ENCODE measurements around the gene FOXQ1. TPM values are rescaled to one million over a fixed set of nuclear protein-coding genes. Genes with fewer than 3 reads are reported as not detected.

The FOXQ1 gene
- total RNA-seq, 1 donor from 2014 or later = 2.1 TPM

DNA sequence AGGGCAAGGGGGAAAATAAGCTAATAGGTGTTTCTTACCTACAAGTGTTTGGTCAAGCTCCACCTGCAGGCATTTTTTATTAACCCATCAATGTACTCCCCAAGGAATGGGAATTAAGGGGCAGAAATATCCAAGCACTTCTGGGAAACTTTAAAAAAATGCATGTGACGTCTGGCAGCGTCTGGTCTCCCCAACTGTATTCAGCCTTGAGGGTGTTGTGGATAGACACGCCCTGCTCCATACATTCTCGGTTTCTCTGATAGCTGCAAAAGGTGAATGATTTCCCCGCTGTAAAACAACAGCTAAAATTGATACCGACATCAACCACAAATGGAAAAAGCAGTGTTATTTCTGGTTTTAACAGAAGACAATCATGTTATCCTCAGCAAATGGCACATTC lies 2.5 kb upstream of the FOXQ1 start:
- no peak for DNase-seq (ENCODE audit: low read depth)
- TF ChIP-seq, protein P1, sequence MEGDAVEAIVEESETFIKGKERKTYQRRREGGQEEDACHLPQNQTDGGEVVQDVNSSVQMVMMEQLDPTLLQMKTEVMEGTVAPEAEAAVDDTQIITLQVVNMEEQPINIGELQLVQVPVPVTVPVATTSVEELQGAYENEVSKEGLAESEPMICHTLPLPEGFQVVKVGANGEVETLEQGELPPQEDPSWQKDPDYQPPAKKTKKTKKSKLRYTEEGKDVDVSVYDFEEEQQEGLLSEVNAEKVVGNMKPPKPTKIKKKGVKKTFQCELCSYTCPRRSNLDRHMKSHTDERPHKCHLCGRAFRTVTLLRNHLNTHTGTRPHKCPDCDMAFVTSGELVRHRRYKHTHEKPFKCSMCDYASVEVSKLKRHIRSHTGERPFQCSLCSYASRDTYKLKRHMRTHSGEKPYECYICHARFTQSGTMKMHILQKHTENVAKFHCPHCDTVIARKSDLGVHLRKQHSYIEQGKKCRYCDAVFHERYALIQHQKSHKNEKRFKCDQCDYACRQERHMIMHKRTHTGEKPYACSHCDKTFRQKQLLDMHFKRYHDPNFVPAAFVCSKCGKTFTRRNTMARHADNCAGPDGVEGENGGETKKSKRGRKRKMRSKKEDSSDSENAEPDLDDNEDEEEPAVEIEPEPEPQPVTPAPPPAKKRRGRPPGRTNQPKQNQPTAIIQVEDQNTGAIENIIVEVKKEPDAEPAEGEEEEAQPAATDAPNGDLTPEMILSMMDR (conservative IDR thresholded peaks at IDR 0.05; ENCODE audit: low read depth, low read length) = no peak
- H3K4me3 ChIP-seq (ENCODE audit: low read depth, low read length) = no peak overlapping the region

DNA sequence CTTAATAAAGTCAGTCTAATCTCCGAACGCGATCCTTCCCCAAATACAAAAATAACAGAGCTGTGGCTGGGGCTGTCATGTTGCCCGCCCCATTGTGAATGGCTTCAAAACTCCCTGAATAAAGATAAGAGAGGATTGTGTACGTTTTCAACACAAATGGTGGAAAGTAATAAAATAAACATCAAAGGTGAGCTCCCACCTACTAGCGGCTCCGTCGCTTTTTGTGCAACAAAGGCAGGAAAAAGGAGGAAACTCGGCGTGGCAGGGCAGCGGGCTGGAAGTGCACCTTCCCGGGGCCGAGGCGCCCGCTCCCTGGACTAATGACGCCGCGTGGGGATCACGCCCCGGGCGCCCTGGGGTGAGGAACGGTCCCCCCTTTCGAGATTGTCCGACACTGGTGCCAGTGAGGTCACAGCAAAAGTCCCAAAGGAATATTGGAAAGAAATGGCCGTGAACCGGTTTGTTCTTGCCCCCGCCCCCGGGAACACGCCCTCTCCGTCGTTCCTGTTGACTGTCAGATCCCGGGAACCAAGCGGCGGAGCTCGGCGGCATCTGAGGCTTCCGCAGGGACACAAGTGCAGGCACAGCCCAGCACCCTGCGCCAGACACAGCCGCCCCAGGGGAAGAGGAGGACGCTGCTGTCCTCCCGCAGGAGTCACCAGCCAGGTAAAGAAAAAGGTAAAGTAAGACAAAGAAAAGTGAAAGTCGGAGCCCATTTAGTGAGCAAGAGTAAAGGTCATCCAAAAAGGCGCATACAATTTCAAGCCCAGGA lies 1.1 kb upstream of the FOXQ1 start:
- DNase-seq (ENCODE audit: low read depth) = no peak
- TF ChIP-seq, protein P1 (conservative IDR thresholded peaks at IDR 0.05; ENCODE audit: low read depth, low read length) = no peak
- H3K4me3 ChIP-seq (ENCODE audit: low read depth, low read length) = peak overlapping the region; percentile 70

DNA sequence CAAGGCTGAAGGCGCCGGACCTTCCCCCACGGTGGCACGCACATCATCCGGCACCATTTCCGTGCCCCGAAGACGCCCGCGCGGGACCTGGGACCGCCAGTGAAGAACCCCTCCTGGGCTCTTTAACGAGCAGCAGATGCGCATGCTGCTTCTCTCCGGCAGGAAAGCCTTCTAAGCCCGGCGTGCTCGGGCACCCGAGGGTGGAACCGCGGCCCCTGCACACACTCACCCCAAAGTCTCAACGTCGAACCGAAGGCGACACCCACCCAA lies 240 bp downstream of the FOXQ1 start:
- TF ChIP-seq, protein P1 (conservative IDR thresholded peaks at IDR 0.05; ENCODE audit: low read depth, low read length) = no peak
- DNase-seq (ENCODE audit: low read depth) = no peak
- H3K4me3 ChIP-seq (ENCODE audit: low read depth, low read length) = peak overlapping the region; percentile 70

DNA sequence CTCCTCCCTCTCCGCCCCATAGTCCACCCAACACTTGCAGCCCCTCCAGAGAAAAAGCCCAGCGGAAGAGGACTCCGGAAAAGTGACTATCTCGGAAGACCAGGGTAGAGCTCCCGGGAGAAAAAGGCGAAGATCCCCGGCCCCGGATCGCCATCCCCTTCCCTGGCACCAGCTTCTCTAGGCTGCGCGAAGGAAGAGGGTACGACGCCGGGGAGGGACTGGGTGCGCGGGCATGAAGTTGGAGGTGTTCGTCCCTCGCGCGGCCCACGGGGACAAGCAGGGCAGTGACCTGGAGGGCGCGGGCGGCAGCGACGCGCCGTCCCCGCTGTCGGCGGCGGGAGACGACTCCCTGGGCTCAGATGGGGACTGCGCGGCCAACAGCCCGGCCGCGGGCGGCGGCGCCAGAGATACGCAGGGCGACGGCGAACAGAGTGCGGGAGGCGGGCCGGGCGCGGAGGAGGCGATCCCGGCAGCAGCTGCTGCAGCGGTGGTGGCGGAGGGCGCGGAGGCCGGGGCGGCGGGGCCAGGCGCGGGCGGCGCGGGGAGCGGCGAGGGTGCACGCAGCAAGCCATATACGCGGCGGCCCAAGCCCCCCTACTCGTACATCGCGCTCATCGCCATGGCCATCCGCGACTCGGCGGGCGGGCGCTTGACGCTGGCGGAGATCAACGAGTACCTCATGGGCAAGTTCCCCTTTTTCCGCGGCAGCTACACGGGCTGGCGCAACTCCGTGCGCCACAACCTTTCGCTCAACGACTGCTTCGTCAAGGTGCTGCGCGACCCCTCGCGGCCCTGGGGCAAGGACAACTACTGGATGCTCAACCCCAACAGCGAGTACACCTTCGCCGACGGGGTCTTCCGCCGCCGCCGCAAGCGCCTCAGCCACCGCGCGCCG lies 822 bp downstream of the FOXQ1 start:
- DNase-seq (ENCODE audit: low read depth) = no peak
- peak overlapping the region; percentile 70 for H3K4me3 ChIP-seq (ENCODE audit: low read depth, low read length)
- TF ChIP-seq, protein P1 (conservative IDR thresholded peaks at IDR 0.05; ENCODE audit: low read depth, low read length) = peak; percentile 30

DNA sequence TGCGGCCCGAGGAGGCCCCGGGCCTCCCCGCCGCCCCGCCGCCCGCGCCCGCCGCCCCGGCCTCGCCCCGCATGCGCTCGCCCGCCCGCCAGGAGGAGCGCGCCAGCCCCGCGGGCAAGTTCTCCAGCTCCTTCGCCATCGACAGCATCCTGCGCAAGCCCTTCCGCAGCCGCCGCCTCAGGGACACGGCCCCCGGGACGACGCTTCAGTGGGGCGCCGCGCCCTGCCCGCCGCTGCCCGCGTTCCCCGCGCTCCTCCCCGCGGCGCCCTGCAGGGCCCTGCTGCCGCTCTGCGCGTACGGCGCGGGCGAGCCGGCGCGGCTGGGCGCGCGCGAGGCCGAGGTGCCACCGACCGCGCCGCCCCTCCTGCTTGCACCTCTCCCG lies 1.5 kb downstream of the FOXQ1 start:
- TF ChIP-seq, protein P1 (conservative IDR thresholded peaks at IDR 0.05; ENCODE audit: low read depth, low read length) = no peak
- DNase-seq (ENCODE audit: low read depth) = no peak
- H3K4me3 ChIP-seq (ENCODE audit: low read depth, low read length) = peak overlapping the region; percentile 70

DNA sequence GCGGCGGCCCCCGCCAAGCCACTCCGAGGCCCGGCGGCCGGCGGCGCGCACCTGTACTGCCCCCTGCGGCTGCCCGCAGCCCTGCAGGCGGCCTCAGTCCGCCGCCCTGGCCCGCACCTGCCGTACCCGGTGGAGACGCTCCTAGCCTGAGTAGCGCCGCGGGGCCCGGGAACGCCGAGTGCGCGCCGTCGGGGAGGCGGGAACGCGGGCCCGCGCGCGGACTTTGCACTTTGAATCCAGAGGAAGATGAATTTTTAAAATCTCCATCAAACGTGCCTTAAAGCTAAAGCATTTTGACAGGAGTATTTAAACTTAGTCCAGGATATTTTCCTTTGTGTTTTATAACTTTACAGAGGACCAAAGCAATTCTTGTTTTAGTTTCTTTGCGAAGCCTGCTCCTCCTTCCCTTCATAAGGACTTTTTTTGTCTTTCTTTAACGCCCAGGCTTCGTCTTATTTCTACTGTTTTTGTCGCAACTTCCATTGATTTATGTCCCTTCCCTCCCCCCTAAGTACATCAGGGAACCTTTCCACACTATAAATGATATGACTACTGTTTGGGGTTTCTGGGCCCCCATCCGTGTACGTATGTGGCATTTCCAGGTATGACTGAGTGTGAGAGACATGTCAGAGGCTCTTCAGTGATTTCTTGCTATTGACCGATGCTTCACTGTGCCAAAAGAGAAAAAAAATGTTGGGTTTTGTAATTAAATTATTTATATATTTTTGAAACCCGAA lies 2.0 kb downstream of the FOXQ1 start:
- peak overlapping the region; percentile 60 for H3K4me3 ChIP-seq (ENCODE audit: low read depth, low read length)
- DNase-seq (ENCODE audit: low read depth) = no peak
- TF ChIP-seq, protein P1 (conservative IDR thresholded peaks at IDR 0.05; ENCODE audit: low read depth, low read length) = peak; percentile 45

Data from epithelial cell of proximal tubule (primary cell).